HEK293 (cell line): ENCODE measurements around the gene TMEM229B.

Source experiments
- CTCF ChIA-PET: fragments of 350-600 bp; formaldehyde crosslinking; extraction: SDS; loops from one replicate; lab custom pipeline; 2021; ENCODE audit warnings: antibody characterized with exemption; lab: Yijun Ruan, JAX
- POLR2A ChIA-PET: fragments of 300-600 bp; formaldehyde crosslinking; extraction: SDS; loops from one replicate; lab custom pipeline; 2020; ENCODE audit warnings: antibody characterized with exemption, inconsistent platforms; lab: Yijun Ruan, JAX
- H3K27ac ChIP-seq: fragments of 200-500 bp; sonication (Bioruptor generic); 2 replicates; pipeline ENCODE4 v1.5.1; 2014; ENCODE audit warnings: low read depth, low read length, control low read depth, inconsistent platforms; ENCODE audit errors: extremely low read depth
- H3K36me3 ChIP-seq, 2 experiments: fragments of 200-500 bp in 1 of 2; sonication (Bioruptor generic) in 1 of 2; 1 replicate in 1 of 2; 2 replicates in 1 of 2; pipeline ENCODE4 v1.5.1; 2014 to 2017; ENCODE audit warnings: inconsistent platforms in 2 of 2, low read length in 2 of 2; ENCODE audit not compliant: control insufficient read depth in 2 of 2, insufficient read depth in 1 of 2
- H3K4me1 ChIP-seq: fragments of 200-500 bp; sonication (Bioruptor generic); 2 replicates; pipeline ENCODE4 v1.5.1; 2014; ENCODE audit warnings: mild to moderate bottlenecking, low read length, inconsistent platforms; ENCODE audit not compliant: control insufficient read depth, insufficient read depth
- H3K4me3 ChIP-seq: 2 replicates; pipeline ENCODE4 v1.5.1; 2011; ENCODE audit warnings: low read depth, mild to moderate bottlenecking, control low read depth, low read length, moderate library complexity
- H3K9me3 ChIP-seq: fragments of 200-500 bp; sonication (Bioruptor generic); 2 replicates; pipeline ENCODE4 v1.5.1; 2014; ENCODE audit warnings: low read depth, low read length, inconsistent platforms; ENCODE audit not compliant: control insufficient read depth, insufficient read depth
- KLF7 ChIP-seq: fragments of 450-650 bp; formaldehyde crosslinking; IDR thresholded peaks from 2 replicates; pipeline ENCODE4 v1.5.1; 2016; ENCODE audit warnings: missing biosample characterization, missing genetic modification characterization, borderline replicate concordance
- OSR2 ChIP-seq: fragments of 450-650 bp; formaldehyde crosslinking; IDR thresholded peaks from 2 replicates; pipeline ENCODE4 v1.5.1; 2016; ENCODE audit warnings: missing biosample characterization, missing genetic modification characterization
- SCRT1 ChIP-seq: fragments of 450-650 bp; formaldehyde crosslinking; IDR thresholded peaks from 2 replicates; pipeline ENCODE4 v1.5.1; 2016; ENCODE audit warnings: missing biosample characterization, missing genetic modification characterization, borderline replicate concordance
- TCF7L2 ChIP-seq: IDR thresholded peaks from 2 replicates; pipeline ENCODE4 v1.6.1; 2011; ENCODE audit warnings: low read depth, mild to moderate bottlenecking, inconsistent platforms, low read length, moderate library complexity, borderline replicate concordance
- WT1 ChIP-seq: fragments of 450-650 bp; formaldehyde crosslinking; IDR thresholded peaks from 2 replicates; pipeline ENCODE4 v1.5.1; 2016; ENCODE audit warnings: missing biosample characterization, missing genetic modification characterization
- YY2 ChIP-seq: fragments of 450-650 bp; formaldehyde crosslinking; IDR thresholded peaks from 2 replicates; pipeline ENCODE4 v1.5.1; 2016; ENCODE audit warnings: missing biosample characterization, missing genetic modification characterization
- ZNF174 ChIP-seq: fragments of 450-650 bp; formaldehyde crosslinking; IDR thresholded peaks from 2 replicates; pipeline ENCODE4 v1.5.0; 2017; ENCODE audit warnings: missing biosample characterization, mild to moderate bottlenecking, missing genetic modification characterization
- ZNF223 ChIP-seq: fragments of 450-650 bp; formaldehyde crosslinking; IDR thresholded peaks from 2 replicates; pipeline ENCODE4 v1.5.1; 2016; ENCODE audit warnings: missing biosample characterization, missing genetic modification characterization
- ZNF274 ChIP-seq, 2 experiments: fragments of 200-500 bp in 1 of 2; fragments of 450-650 bp in 1 of 2; sonication (Bioruptor generic) in 1 of 2; formaldehyde crosslinking in 1 of 2; IDR thresholded peaks; 2 replicates each; pipeline versions ENCODE4 v1.5.1 to v1.6.1; 2014 to 2016; ENCODE audit warnings: borderline replicate concordance in 1 of 2, inconsistent platforms in 1 of 2, low read length in 1 of 2, missing biosample characterization in 1 of 2, missing genetic modification characterization in 1 of 2
- ZNF660 ChIP-seq: fragments of 450-650 bp; IDR thresholded peaks from 2 replicates; pipeline ENCODE4 v1.5.1; 2018; ENCODE audit warnings: missing biosample characterization, mild to moderate bottlenecking, missing genetic modification characterization
- ZNF664 ChIP-seq: fragments of 450-650 bp; formaldehyde crosslinking; IDR thresholded peaks from 2 replicates; pipeline ENCODE4 v1.5.1; 2016; ENCODE audit warnings: missing biosample characterization, missing genetic modification characterization
- ZNF670 ChIP-seq: fragments of 450-650 bp; formaldehyde crosslinking; IDR thresholded peaks from 2 replicates; pipeline ENCODE4 v1.5.1; 2016; ENCODE audit warnings: missing biosample characterization, missing genetic modification characterization, low read depth
- ZNF791 ChIP-seq: fragments of 450-650 bp; formaldehyde crosslinking; IDR thresholded peaks from 2 replicates; pipeline ENCODE4 v1.5.1; 2016; ENCODE audit warnings: missing biosample characterization, missing genetic modification characterization
- TF ChIP-seq, protein P1 (sequence below): fragments of 450-650 bp; formaldehyde crosslinking; IDR thresholded peaks from 2 replicates; pipeline ENCODE4 v1.5.1; 2016; ENCODE audit warnings: missing biosample characterization, missing genetic modification characterization
- TF ChIP-seq, protein P2 (sequence below): fragments of 450-650 bp; formaldehyde crosslinking; IDR thresholded peaks from 2 replicates; pipeline ENCODE4 v1.5.1; 2016; ENCODE audit warnings: missing biosample characterization, missing genetic modification characterization
- TF ChIP-seq, protein P3 (sequence below): fragments of 450-650 bp; formaldehyde crosslinking; IDR thresholded peaks from 2 replicates; pipeline ENCODE4 v1.5.1; 2016; ENCODE audit warnings: missing biosample characterization, missing genetic modification characterization, low read depth
- TF ChIP-seq, protein P4 (sequence below): fragments of 450-650 bp; formaldehyde crosslinking; IDR thresholded peaks from 2 replicates; pipeline ENCODE4 v1.5.1; 2016; ENCODE audit warnings: missing biosample characterization, missing genetic modification characterization
- TF ChIP-seq, protein P5 (sequence below): fragments of 450-650 bp; formaldehyde crosslinking; IDR thresholded peaks from 2 replicates; pipeline ENCODE4 v1.5.1; 2017; ENCODE audit warnings: missing biosample characterization, missing genetic modification characterization

The TMEM229B gene

DNA sequence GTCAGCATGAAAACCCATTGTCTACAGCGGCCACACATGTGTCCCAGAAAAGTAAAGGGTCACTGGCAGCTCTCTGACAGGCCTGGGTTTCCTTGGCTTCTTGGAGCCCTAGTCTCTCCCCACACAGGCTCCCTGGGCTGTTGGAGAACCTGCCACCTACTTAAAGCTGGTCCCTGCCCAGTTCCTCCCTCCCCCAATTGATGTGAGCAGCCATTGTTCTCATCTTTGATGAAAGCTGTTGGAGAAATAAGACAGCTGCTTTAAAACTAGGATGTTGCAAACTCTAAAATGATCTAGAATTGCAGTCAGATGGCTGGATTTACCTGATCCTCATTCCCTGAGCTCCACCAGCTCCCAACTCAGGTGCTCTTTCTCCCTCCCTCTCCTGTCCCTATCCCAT, 39.8 kb upstream of the TMEM229B start:
- POLR2A ChIA-PET = no interaction called here
- TF ChIP-seq WT1 (tag by site-specific recombination) (no peak), ZNF174 (no peak), KLF7 (tag by site-specific recombination) (no peak), ZNF223 (no peak), ZNF664 (no peak), ZNF274 (IDR thresholded peaks at IDR 0.05; ENCODE audit: low read length) (no peak), ZNF274 (tag by site-specific recombination; IDR thresholded peaks at IDR 0.05; ENCODE audit: borderline replicate concordance) (no peak), ZNF670 (tag by site-specific recombination) (no peak), ZNF791 (tag by site-specific recombination) (no peak), ZNF660 (tag by site-specific recombination) (no peak), TCF7L2 (no peak), SCRT1 (tag by site-specific recombination) (no peak), YY2 (no peak), OSR2 (tag by site-specific recombination) (no peak)
- TF ChIP-seq, protein P1, sequence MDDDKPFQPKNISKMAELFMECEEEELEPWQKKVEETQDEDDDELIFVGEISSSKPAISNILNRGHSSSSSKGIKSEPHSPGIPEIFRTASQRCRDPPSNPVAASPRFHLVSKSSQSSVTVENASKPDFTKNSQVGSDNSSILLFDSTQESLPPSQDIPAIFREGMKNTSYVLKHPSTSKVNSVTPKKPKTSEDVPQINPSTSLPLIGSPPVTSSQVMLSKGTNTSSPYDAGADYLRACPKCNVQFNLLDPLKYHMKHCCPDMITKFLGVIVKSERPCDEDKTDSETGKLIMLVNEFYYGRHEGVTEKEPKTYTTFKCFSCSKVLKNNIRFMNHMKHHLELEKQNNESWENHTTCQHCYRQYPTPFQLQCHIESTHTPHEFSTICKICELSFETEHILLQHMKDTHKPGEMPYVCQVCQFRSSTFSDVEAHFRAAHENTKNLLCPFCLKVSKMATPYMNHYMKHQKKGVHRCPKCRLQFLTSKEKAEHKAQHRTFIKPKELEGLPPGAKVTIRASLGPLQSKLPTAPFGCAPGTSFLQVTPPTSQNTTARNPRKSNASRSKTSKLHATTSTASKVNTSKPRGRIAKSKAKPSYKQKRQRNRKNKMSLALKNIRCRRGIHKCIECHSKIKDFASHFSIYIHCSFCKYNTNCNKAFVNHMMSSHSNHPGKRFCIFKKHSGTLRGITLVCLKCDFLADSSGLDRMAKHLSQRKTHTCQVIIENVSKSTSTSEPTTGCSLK (tag by site-specific recombination) = no peak
- TF ChIP-seq, protein P2, sequence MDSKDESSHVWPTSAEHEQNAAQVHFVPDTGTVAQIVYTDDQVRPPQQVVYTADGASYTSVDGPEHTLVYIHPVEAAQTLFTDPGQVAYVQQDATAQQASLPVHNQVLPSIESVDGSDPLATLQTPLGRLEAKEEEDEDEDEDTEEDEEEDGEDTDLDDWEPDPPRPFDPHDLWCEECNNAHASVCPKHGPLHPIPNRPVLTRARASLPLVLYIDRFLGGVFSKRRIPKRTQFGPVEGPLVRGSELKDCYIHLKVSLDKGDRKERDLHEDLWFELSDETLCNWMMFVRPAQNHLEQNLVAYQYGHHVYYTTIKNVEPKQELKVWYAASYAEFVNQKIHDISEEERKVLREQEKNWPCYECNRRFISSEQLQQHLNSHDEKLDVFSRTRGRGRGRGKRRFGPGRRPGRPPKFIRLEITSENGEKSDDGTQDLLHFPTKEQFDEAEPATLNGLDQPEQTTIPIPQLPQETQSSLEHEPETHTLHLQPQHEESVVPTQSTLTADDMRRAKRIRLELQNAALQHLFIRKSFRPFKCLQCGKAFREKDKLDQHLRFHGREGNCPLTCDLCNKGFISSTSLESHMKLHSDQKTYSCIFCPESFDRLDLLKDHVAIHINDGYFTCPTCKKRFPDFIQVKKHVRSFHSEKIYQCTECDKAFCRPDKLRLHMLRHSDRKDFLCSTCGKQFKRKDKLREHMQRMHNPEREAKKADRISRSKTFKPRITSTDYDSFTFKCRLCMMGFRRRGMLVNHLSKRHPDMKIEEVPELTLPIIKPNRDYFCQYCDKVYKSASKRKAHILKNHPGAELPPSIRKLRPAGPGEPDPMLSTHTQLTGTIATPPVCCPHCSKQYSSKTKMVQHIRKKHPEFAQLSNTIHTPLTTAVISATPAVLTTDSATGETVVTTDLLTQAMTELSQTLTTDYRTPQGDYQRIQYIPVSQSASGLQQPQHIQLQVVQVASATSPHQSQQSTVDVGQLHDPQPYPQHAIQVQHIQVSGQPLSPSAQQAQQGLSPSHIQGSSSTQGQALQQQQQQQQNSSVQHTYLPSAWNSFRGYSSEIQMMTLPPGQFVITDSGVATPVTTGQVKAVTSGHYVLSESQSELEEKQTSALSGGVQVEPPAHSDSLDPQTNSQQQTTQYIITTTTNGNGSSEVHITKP (tag by site-specific recombination) = no peak
- TF ChIP-seq, protein P3, sequence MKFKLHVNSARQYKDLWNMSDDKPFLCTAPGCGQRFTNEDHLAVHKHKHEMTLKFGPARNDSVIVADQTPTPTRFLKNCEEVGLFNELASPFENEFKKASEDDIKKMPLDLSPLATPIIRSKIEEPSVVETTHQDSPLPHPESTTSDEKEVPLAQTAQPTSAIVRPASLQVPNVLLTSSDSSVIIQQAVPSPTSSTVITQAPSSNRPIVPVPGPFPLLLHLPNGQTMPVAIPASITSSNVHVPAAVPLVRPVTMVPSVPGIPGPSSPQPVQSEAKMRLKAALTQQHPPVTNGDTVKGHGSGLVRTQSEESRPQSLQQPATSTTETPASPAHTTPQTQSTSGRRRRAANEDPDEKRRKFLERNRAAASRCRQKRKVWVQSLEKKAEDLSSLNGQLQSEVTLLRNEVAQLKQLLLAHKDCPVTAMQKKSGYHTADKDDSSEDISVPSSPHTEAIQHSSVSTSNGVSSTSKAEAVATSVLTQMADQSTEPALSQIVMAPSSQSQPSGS (tag by site-specific recombination) = no peak
- TF ChIP-seq, protein P4, sequence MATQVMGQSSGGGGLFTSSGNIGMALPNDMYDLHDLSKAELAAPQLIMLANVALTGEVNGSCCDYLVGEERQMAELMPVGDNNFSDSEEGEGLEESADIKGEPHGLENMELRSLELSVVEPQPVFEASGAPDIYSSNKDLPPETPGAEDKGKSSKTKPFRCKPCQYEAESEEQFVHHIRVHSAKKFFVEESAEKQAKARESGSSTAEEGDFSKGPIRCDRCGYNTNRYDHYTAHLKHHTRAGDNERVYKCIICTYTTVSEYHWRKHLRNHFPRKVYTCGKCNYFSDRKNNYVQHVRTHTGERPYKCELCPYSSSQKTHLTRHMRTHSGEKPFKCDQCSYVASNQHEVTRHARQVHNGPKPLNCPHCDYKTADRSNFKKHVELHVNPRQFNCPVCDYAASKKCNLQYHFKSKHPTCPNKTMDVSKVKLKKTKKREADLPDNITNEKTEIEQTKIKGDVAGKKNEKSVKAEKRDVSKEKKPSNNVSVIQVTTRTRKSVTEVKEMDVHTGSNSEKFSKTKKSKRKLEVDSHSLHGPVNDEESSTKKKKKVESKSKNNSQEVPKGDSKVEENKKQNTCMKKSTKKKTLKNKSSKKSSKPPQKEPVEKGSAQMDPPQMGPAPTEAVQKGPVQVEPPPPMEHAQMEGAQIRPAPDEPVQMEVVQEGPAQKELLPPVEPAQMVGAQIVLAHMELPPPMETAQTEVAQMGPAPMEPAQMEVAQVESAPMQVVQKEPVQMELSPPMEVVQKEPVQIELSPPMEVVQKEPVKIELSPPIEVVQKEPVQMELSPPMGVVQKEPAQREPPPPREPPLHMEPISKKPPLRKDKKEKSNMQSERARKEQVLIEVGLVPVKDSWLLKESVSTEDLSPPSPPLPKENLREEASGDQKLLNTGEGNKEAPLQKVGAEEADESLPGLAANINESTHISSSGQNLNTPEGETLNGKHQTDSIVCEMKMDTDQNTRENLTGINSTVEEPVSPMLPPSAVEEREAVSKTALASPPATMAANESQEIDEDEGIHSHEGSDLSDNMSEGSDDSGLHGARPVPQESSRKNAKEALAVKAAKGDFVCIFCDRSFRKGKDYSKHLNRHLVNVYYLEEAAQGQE (tag by site-specific recombination) = no peak
- TF ChIP-seq, protein P5, sequence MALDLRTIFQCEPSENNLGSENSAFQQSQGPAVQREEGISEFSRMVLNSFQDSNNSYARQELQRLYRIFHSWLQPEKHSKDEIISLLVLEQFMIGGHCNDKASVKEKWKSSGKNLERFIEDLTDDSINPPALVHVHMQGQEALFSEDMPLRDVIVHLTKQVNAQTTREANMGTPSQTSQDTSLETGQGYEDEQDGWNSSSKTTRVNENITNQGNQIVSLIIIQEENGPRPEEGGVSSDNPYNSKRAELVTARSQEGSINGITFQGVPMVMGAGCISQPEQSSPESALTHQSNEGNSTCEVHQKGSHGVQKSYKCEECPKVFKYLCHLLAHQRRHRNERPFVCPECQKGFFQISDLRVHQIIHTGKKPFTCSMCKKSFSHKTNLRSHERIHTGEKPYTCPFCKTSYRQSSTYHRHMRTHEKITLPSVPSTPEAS (tag by site-specific recombination) = no peak
- Histone ChIP-seq H3K36me3 (no peaks in the 10 kb centered on the region), H3K27ac (no peak overlapping the region), H3K4me1 (peaks cover 6% of the 10 kb centered on the region), H3K9me3 (no peaks in the 10 kb centered on the region), H3K4me3 (no peak overlapping the region)
- CTCF ChIA-PET = interaction anchor here (0.7 to 6.5 kb wide), 12 partner anchors 11 to 176 kb away, joined by 3 to 143 read pairs (median 10); no protein-coding TSS in a partner anchor
